Liver (tissue), 3 donors: ENCODE measurements around the gene LRPPRC.

Source experiments
- CTCF ChIP-seq: fragments of 150-350 bp; IDR thresholded peaks from 2 replicates; pipeline ENCODE4 v1.5.1; 2017; ENCODE audit warnings: improper control_type of control experiment, low read depth, low read length; ENCODE audit not compliant: missing input control
- MAX ChIP-seq: IDR thresholded peaks from 2 replicates; pipeline ENCODE4 v1.6.1; 2016; ENCODE audit warnings: antibody characterized with exemption
- NR2F2 ChIP-seq: IDR thresholded peaks from 2 replicates; pipeline ENCODE4 v1.6.1; 2016; ENCODE audit warnings: antibody characterized with exemption
- REST ChIP-seq: IDR thresholded peaks from 2 replicates; pipeline ENCODE4 v1.6.1; 2016; ENCODE audit warnings: antibody characterized with exemption, mild to moderate bottlenecking
- TAF1 ChIP-seq: conservative IDR thresholded peaks from 2 replicates; pipeline ENCODE4 v1.6.1; 2016; ENCODE audit warnings: antibody characterized with exemption, mild to moderate bottlenecking
- YY1 ChIP-seq: IDR thresholded peaks from 2 replicates; pipeline ENCODE4 v1.6.1; 2016; ENCODE audit warnings: antibody characterized with exemption, mild to moderate bottlenecking
- ZBTB33 ChIP-seq: IDR thresholded peaks from 2 replicates; pipeline ENCODE4 v1.6.1; 2016; ENCODE audit warnings: antibody characterized with exemption
- donor health status: healthy.
- donor health status: healthy.

GRCh38 chr2:43890855-43891254 lies 104.9 kb downstream of the LRPPRC start:
- TF ChIP-seq MAX = no peak
- no peak for TF ChIP-seq CTCF
- no peak for TF ChIP-seq YY1
- no peak for TF ChIP-seq ZBTB33
- no peak for TF ChIP-seq NR2F2
- TF ChIP-seq TAF1 = no peak
- no peak for TF ChIP-seq REST
